ENCODE results near the gene NME9. TPM values are rescaled to one million over a fixed set of nuclear protein-coding genes. Genes with fewer than 3 reads are reported as not detected.

Gene NME9
- total and polyA plus RNA-seq, 4 donors: 0.08 to 0.39 TPM; not detected in 2

- Histone ChIP-seq H3K27ac (ENCODE audit: low read depth in 1 of 2, low read length in 2 of 2) (no peak overlapping the region), H3K36me3 (ENCODE audit: control insufficient read depth in 4 of 4, insufficient read depth in 3 of 4, low read depth in 1 of 4, low read length in 3 of 4) (peaks cover 0 to 4% (median 2%) of the 10 kb centered on the region in 4 donors), H3K4me3 (ENCODE audit: low read depth in 1 of 3, low read length in 3 of 3) (no peak overlapping the region), H3K27me3 (ENCODE audit: control insufficient read depth in 4 of 4, insufficient read depth in 4 of 4, low read length in 3 of 4) (no peaks in the 10 kb centered on the region), H3K9me3 (ENCODE audit: control insufficient read depth in 4 of 4, low read length in 3 of 4) (no peaks in the 10 kb centered on the region), H3K4me1 (ENCODE audit: control insufficient read depth in 4 of 4, insufficient read depth in 4 of 4, low read length in 3 of 4) (peaks cover 0 to 4% (median 0%) of the 10 kb centered on the region in 4 donors), H3K9ac (ENCODE audit: low read depth in 1 of 2, low read length in 2 of 2) (no peak overlapping the region)
- 93% methylated on average over 1 of the region's 1 CpG for WGBS
- TF ChIP-seq GABPA (IDR thresholded peaks at IDR 0.05 in 1 of 2, conservative IDR thresholded peaks at IDR 0.05 in 1 of 2) (no peak), NR2F2 (IDR thresholded peaks at IDR 0.05) (no peak), ZBTB33 (IDR thresholded peaks at IDR 0.05) (no peak), ATF3 (IDR thresholded peaks at IDR 0.05) (no peak), YY1 (IDR thresholded peaks at IDR 0.05) (no peak), CTCF (IDR thresholded peaks at IDR 0.05; ENCODE audit: low read depth, low read length, missing input control) (no peak), HNF4A (conservative IDR thresholded peaks at IDR 0.05) (no peak), REST (IDR thresholded peaks at IDR 0.05) (no peak), FOXA2 (IDR thresholded peaks at IDR 0.05) (no peak), TAF1 (conservative IDR thresholded peaks at IDR 0.05) (no peak), RAD21 (IDR thresholded peaks at IDR 0.05) (no peak), HNF4G (IDR thresholded peaks at IDR 0.05) (no peak), RXRA (IDR thresholded peaks at IDR 0.05) (no peak), EGR1 (IDR thresholded peaks at IDR 0.05; ENCODE audit: low read depth in 2 of 2) (no peak), MAX (IDR thresholded peaks at IDR 0.05) (no peak), JUND (IDR thresholded peaks at IDR 0.05) (no peak), FOXA1 (IDR thresholded peaks at IDR 0.05) (no peak), SP1 (IDR thresholded peaks at IDR 0.05) (no peak)
- DNase-seq (ENCODE audit: low spot score): no peak
These were observed 69.0 kb downstream of the NME9 start for GRCh38 chr3:138260611-138261010.

Data from liver (tissue), 9 donors.